ENCODE data around the gene MYB. TPM values are rescaled to one million over a fixed set of nuclear protein-coding genes. Genes with fewer than 3 reads are reported as not detected.
"Not testable (repeated sequence)": the region's sequence is repeated elsewhere in the genome, so short reads cannot be mapped to it uniquely, and the experiment has no call there.

The MYB gene
- total and polyA plus RNA-seq, 2 experiments from 2014 or later = 4.2 to 7.9 TPM

DNA sequence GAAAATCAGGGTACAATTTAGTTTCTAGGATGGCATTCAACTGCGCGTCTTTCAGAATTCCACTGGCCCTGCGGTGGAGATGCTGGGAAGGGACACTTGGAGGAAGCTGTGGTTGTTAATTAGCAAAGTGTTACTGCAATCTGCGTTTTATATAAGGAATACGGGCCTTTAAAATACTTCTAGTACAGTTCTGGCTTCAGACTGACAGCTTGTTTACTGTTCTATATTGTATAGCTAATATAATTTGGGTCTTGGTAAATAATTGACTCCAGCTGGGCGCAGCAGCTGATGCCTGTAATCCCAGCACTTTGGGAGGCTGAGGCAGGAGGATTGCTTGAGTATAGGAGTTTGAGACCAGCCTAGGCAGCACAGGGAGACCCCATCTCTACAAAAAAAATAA is 63.7 kb downstream of the MYB start (continued):
- TF ChIP-seq, protein P1, sequence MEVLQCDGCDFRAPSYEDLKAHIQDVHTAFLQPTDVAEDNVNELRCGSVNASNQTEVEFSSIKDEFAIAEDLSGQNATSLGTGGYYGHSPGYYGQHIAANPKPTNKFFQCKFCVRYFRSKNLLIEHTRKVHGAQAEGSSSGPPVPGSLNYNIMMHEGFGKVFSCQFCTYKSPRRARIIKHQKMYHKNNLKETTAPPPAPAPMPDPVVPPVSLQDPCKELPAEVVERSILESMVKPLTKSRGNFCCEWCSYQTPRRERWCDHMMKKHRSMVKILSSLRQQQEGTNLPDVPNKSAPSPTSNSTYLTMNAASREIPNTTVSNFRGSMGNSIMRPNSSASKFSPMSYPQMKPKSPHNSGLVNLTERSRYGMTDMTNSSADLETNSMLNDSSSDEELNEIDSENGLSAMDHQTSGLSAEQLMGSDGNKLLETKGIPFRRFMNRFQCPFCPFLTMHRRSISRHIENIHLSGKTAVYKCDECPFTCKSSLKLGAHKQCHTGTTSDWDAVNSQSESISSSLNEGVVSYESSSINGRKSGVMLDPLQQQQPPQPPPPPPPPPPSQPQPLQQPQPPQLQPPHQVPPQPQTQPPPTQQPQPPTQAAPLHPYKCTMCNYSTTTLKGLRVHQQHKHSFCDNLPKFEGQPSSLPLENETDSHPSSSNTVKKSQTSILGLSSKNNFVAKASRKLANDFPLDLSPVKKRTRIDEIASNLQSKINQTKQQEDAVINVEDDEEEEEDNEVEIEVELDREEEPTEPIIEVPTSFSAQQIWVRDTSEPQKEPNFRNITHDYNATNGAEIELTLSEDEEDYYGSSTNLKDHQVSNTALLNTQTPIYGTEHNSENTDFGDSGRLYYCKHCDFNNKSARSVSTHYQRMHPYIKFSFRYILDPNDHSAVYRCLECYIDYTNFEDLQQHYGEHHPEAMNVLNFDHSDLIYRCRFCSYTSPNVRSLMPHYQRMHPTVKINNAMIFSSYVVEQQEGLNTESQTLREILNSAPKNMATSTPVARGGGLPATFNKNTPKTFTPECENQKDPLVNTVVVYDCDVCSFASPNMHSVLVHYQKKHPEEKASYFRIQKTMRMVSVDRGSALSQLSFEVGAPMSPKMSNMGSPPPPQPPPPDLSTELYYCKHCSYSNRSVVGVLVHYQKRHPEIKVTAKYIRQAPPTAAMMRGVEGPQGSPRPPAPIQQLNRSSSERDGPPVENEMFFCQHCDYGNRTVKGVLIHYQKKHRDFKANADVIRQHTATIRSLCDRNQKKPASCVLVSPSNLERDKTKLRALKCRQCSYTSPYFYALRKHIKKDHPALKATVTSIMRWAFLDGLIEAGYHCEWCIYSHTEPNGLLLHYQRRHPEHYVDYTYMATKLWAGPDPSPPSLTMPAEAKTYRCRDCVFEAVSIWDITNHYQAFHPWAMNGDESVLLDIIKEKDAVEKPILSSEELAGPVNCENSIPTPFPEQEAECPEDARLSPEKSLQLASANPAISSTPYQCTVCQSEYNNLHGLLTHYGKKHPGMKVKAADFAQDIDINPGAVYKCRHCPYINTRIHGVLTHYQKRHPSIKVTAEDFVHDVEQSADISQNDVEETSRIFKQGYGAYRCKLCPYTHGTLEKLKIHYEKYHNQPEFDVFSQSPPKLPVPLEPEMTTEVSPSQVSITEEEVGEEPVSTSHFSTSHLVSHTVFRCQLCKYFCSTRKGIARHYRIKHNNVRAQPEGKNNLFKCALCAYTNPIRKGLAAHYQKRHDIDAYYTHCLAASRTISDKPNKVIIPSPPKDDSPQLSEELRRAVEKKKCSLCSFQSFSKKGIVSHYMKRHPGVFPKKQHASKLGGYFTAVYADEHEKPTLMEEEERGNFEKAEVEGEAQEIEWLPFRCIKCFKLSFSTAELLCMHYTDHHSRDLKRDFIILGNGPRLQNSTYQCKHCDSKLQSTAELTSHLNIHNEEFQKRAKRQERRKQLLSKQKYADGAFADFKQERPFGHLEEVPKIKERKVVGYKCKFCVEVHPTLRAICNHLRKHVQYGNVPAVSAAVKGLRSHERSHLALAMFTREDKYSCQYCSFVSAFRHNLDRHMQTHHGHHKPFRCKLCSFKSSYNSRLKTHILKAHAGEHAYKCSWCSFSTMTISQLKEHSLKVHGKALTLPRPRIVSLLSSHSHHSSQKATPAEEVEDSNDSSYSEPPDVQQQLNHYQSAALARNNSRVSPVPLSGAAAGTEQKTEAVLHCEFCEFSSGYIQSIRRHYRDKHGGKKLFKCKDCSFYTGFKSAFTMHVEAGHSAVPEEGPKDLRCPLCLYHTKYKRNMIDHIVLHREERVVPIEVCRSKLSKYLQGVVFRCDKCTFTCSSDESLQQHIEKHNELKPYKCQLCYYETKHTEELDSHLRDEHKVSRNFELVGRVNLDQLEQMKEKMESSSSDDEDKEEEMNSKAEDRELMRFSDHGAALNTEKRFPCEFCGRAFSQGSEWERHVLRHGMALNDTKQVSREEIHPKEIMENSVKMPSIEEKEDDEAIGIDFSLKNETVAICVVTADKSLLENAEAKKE (CRISPR knock-in tag; IDR thresholded peaks at IDR 0.05) = no peak
- no peak for TF ChIP-seq CREB1 (CRISPR knock-in tag; IDR thresholded peaks at IDR 0.05; ENCODE audit: low read depth)
- TF ChIP-seq EZH2 (IDR thresholded peaks at IDR 0.05; ENCODE audit: low read depth, unreplicated experiment) = no peak
- TF ChIP-seq, protein P2, sequence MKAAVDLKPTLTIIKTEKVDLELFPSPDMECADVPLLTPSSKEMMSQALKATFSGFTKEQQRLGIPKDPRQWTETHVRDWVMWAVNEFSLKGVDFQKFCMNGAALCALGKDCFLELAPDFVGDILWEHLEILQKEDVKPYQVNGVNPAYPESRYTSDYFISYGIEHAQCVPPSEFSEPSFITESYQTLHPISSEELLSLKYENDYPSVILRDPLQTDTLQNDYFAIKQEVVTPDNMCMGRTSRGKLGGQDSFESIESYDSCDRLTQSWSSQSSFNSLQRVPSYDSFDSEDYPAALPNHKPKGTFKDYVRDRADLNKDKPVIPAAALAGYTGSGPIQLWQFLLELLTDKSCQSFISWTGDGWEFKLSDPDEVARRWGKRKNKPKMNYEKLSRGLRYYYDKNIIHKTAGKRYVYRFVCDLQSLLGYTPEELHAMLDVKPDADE (IDR thresholded peaks at IDR 0.05) = no peak
- no peak for TF ChIP-seq JUNB (IDR thresholded peaks at IDR 0.05; ENCODE audit: unreplicated experiment)

DNA sequence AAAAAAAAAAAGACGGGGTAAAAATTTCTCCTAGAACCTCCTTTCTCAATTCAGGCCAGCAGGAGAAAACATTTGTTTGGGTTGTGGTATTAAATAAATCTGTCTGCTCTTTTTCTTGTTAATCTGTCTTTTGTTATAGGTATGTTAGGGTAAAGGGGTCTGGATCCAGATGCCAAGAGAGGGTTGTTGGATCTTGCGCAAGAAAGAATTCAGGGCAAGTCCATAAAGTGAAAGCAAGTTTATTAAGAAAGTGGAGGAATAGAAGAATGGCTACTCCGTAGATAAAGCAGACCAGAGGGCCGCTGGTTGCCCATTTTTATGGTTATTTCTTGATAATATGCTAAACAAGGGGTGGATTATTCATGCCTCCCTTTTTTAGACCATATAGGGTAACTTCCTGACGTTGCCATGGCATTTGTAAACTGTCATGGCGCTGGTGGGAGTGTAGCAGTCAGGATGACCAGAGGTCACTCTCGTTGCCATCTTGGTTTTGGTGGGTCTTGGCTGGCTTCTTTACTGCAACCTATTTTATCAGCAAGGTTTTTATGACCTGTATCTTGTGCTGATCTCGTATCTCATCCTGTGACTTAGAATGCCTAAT is 65.4 kb downstream of the MYB start:
- not testable (repeated sequence) for H3K27ac ChIP-seq (ENCODE audit: low read depth); H2AFZ ChIP-seq; H4K20me1 ChIP-seq (replicated peaks; ENCODE audit: insufficient read depth); H3K27me3 ChIP-seq (ENCODE audit: insufficient read depth); H3K79me2 ChIP-seq (replicated peaks; ENCODE audit: insufficient read depth); H3K27ac Mint-ChIP-seq; H3F3A ChIP-seq (replicated peaks; ENCODE audit: low read depth); H3K4me3 ChIP-seq; H3K4me3 Mint-ChIP-seq; ATAC-seq; H3K27me3 Mint-ChIP-seq (ENCODE audit: insufficient read depth, low read depth, poor library complexity); H3K36me3 Mint-ChIP-seq (ENCODE audit: low read depth); H3K36me3 ChIP-seq (ENCODE audit: insufficient read depth); H3K9me3 Mint-ChIP-seq; H3K4me2 ChIP-seq; DNase-seq (ENCODE audit: low spot score)
- Histone ChIP-seq H3K4me1 (ENCODE audit: insufficient read depth) (peaks cover 31% of the 10 kb centered on the region), H3K9me2 (ENCODE audit: insufficient read depth) (peaks cover 11% of the 10 kb centered on the region; the same call in 1 of the 2 replicates)
- peaks cover 36% of the 10 kb centered on the region for H3K4me1 Mint-ChIP-seq

Data from GM23338 (cell line).